Hematopoietic multipotent progenitor cell treated with erythropoietin and hydrocortisone succinate and interleukin-3 and kit ligand, for 6 days (in vitro differentiated cells): ENCODE measurements around the gene ADNP2.

Experiments used
- DNase-seq: peaks from one replicate; pipeline ENCODE4 v3.0.0-alpha.2; 2015

Gene ADNP2

DNA sequence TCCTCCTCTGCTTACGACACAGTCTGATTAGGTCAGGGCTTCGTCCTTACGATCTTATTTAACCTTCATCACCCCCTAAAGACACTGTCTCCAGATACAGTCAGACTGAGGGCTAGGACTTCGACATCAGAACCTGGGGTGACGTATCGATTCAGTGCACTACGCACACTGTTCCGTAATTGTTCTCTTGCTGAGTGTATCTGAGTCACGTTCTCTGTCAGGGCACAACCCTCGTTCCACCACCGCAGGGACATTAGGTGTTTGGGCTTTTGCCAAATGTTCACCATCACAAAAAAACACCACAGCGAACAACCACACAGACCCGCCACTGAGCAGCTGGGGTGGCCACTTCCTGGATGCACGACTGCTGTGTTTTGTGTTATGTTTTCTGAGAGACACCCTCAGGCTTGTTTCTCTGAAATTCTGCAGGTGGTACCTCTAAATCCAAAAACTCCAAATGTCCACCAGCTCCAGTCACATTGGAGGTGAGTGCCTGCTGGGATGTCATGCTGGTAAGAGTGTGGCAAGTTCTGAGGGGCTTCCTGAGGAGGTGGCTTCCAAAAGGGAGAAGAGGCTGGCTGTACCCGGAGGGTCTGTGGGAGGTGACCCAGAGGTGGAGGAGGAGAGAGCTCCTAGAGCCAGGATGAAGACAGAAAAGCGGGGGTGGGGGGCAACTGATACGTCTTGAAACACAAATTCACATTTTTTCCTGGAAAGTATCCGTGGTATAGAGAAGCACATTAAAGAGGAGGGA, 66.6 kb downstream of the ADNP2 start:
- DNase-seq, result no peak

DNA sequence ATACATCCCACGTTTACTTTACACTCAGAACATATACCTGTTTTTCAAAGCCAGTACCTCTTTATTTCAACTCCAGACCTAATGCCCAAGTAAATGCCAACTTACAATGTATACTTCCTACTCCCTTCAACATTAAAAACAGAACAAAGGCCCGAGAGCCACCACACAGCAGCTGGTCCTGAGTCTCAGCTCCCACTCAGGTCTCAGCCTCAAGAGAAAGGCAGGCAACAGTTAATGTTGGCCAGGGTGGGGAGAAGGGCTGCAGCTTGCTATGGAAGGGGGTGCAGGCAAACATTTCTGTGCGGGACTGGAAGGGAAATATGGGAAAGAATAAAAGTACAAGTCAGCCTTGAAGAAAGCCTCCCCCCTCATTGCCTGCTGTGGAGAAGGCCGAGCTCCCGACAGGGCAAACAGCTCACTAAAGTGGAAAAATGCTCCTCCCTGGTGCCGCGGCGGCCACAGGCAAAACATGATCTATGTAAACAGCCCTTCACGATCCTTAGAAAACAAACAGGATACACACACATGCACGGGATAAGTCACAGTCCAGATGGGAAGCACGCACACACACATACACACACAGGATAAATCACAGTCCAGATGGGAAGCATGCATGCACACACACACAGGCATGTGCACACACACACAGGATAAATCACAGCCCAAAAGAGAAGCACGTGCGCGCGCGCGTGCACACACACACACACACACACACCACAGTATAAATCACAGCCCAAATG, 67.4 kb downstream of the ADNP2 start:
- no peak for DNase-seq

DNA sequence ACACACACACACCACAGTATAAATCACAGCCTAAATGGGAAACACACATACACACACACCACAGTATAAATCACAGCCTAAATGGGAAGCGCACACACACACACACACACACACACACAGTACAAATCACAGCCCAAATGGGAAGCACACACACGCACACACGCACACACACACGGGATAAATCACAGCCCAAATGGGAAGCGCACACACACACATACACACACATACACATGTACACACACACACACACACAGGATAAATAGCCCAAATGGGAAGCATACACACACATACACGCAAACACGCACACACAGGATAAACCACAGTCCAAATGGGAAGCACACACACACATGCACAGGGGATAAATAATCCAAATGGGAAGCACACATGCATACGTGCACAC, 68.1 kb downstream of the ADNP2 start:
- no peak for DNase-seq

DNA sequence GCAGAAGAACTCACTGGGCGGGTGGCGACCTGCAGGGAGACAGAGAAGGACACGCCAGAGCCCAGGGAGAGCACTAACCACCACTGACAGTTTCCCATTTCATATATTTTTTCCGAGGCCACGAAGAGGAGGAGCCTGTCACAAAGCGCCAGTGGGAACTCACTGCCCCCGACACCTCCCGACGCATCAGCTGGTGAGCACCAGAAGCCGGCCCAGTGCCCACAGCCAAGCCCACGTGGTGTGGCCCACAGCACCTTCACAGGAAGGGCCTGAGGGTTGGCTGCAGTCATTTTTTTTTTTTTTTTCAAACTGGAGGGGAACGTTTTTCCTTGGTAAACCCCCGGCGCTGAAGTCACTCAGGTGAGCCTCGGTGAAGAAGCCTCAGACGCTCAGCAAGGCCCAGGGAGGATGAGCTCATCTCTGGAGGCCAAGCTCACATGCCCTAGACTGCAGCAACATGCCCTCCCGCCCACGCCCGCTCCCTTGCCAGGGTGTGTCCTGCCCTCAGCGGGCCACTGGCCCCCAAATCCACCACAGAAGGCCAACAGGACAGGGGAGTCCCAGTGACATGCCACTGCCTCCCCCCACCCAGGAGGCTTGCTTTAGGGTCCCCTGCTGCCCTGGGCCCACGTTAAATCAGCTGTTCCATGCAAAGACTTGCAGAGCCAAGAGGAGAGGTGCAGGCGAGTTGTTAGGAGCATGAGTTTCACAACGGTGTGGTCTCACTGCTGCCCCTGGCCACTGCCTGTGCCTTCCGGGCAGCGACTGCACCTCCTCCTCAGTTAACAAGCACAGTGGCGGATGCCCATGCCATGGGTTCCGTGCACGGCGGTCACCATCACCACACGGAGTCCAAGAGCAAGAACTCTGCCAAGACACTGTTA, 70.1 kb downstream of the ADNP2 start:
- no peak for DNase-seq

DNA sequence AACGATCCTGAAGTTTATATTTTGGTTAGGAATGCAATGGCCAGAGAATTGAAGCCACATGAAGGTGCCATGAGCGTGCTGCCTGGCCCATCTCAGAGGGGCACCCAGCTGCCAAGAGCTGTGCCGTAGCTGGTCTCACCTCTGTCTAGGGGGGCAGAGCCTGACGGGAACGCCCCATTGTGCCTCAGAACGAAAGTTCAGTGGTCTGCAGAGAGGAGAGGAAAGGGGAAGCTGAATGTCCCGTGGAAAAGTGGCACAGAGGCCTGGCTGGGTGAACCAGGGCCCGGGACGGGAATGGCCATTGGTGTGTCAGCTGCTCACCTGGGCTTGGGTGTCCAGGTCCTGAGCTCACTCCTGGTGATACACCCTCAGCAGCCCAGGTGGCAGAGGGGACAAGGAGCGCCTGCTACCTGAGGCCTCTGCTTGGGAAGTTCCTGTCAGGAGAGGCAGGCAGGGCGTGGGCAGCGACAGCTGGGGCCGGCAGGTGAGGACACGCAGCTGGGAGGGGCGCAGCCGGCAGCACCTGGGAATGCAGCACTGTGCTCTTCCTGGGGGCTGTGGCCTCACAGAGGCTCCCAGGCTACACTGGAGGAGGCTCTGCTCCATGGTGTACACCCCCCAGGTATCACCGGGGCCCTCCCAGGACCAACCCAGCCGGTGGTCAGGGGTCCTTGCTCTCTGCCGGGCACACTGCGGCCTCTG, 70.9 kb downstream of the ADNP2 start:
- no peak for DNase-seq

DNA sequence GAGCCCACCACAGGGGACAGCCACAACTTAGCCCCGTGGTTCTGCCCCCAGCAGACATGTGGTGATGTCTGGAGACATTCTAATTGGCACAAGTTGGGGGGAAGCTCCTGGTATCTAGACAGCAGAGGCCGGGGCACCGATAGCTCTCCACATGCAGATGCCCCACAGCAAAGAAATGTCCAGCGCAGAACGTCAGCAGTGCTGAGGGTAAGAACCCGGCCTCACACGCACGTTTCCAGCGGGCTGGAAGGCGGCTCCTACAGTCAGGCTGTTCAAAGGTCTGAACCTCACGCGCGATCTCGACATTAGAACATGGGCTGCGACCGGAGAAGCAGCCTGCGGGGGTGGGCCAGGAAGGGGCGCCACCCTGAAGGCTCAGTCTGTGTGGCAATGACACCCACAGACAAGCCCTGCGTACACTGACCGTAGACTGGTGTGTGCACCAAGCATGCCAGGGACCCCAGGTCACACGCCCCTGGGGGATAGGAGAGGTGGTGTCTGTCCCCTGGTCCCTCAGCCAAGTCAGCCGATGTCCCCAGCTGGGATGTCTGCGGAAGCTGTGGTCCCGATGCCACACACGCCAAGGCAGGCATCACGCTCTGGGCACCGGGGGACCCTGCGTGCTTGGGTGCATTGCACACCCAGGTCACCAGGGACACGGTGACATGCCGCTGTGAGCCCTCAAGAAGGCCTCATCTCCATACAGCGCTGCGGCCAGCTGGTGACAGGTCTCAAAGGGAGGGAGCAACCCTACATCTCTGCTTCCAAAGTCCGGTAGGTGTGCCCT, 71.9 kb downstream of the ADNP2 start:
- DNase-seq, result no peak

DNA sequence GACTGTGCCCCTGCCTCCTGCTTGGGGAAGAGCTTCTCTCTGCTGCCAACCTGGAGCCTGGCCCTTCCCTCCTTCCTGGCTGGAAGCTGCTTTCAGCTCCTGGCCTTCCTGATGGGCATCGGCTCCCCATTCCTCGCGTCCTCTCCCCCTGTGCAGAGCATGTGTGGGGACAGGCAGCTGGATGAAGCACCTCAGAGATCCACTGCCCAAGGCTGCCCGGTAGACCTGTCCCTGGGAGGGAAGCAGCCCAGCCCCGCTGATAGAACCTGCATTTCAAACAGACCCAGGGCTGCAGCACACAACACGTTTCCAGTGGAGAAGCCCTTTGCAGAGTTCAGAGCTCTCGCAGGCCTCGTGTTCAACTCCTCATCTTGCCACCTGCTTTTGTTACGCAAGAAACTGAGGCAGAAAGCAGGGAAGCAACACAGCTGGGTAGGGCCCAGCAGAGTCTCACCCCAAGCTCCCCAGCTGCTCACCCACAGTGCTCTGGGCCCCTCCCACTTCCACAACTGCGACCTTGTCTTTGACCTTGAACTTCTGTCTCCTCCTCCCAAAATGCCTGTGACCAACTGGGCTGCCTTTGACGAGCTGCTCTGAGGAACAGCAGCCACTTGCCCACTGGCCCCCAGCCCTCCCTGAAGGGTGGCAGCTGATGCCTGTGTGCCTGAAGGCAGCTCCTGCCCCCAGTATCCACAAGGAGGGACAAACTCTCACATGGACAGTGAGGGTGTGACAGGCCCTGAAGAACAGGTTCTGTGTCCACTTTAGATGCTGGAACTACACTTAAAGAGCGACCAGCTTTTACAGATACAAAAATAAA, 72.8 kb downstream of the ADNP2 start:
- DNase-seq, result no peak

DNA sequence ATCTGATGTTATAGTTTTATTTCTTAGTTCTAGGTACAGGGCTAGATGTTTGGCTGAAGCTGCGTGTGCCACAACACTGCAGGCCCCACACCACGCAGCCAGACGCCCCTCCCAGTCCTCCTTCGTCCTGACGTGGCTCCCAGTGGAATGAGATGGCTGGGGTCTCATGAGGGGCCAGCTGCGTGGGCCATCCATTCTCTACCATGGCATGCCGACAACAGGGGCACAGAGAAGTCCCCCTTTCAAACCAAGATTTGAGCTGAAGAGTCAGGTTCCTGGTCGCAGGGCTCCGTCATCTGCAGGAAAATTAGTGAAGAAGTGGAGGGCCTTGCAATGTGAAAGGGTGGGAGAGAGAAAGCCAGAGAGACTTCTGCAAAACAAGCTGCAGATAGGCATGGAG, 73.8 kb downstream of the ADNP2 start:
- no peak for DNase-seq

DNA sequence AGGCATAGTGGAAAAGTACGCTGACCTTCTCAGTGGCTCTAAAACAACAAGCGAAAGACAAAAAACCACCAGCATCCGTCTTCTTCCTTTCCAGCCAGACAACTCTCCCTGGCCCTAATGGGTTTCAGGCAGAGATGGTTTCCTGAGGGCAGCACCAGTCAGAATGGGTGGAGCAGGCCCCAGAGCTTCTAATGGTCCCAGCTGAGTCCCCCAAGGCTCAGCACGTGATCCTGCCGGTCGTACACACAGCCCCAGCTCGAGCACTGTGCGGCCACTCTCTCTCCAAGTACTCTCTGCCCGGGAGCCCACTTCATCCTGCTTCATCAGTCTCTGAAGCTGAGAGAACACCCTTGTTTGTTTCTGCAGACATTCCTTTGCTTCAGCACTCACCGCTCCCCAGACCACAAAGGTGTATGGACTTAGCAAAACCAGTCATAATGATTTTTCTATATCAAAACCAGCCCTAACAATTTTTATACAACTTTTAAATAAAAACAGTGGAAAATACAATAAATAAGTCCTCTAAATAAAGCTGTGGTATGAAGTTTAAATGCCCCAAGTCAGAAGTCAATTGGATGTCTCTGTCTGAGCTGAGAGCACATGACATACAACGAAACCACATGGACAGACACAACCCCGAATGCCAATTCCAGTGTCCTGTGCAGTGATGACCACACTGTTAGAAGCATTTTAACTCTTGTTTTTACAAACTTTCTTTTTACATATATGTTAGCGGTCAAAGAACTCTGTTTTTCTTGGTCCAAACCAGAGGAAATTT, 74.4 kb downstream of the ADNP2 start:
- no peak for DNase-seq

DNA sequence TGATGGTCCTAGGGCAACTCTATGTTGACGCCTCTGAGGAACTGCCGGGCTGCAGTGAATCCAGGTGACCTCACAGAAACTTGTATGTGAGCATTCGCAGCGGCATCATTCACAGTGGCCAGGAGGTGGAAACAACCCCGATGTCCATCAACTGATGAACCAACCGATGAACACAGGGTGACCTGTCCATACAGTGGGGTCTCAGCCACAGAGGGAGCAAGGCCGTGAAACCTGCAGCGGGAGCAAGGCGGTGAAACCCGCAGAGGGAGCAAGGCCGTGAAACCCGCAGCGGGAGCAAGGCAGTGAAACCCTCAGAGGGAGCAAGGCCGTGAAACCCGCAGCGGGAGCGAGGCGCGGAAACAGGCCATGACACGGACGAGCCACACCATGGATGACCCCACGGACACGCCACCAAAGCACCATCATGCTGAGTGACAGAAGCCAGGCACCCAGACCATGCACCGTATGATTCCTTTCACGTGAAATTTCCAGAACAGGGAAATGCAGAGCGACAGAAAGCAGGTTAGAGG, 75.2 kb downstream of the ADNP2 start:
- DNase-seq, result no peak

DNA sequence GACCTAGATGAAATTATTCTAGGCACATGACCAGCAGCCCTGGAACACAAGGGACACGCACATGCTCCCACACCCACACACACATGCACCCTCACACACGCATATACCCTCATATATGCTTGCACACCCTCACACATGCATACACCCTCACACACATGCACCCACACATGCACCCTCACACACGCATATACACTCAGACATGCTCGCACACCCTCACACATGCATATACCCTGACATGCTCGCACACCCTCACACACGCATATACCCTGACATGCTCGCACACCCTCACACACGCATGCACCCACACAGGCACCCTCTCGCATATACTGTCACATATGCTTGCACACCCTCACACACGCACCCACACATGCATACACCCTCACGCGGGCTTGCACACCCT, 76.5 kb downstream of the ADNP2 start:
- DNase-seq, result no peak

DNA sequence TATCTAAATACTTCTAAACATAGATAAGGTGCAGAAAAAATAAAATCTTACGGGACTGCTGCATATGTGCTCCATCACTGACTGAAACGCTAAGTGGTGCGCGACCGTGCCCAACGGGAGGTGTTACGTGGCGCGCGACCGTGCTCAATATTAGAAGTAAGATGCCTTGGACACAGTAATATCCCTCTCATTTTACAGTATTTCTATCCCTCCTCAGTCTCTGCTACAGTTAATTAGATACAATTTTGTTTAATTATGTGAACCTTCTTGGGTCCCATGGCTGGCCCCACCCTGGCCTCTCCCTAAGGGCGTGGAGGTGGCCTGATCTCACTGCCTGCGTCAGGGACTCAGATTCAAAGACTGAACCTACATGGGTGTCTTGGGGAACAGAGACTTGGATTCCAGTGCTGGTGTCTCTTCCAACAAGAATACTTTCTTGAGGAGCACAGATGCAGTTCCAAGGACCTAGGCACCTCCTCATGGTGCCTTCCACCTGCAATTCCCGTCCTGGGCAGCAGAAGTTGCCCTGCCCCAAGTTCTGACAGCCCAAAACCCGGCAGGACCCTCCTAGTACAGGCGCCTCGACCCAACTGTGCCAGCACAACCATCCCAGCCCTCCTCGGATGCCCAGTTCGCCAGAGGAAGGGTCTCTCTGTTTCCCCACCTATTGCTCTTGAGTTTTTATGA, 79.0 kb downstream of the ADNP2 start:
- no peak for DNase-seq

DNA sequence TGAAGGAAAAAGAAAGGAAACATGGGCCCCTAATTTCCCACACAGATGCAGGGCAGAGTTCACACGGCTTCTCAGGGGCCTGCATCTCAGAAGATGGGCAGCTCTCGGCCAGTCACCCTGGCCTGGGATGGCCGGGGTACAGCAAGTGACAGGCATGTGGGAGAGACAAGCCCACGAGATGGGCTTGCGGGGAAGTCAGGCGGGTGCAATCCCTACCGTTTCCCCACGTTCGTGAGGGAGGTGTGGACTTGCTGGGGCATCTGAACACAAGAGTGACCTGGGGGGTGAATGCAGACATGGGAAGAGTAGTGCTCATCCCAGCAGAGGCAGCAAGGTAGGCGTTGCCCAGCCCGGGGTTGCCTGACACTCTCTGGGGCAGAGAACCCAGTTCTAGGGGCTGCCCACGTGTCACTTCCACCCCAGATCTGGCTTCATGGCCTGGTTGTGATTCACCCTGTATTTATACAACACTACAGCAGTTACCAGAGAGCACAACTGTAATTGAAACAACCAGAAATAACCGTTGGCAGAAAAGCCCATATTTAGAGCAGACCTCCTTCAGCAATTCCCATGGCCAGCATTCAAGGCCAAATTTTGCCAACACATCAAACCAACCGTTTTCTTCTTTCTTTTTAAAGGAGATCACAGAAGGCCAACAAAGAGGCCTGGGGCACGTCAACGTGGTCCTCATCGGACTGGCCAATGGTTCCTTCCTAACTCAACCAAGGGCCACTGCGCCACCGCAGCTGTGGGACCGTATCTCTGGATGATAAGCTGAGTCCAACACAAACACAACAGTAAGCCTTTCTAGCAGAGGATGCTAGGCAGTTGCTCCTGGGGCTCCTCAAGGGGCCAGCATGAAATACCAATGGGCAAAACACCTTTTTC, 79.8 kb downstream of the ADNP2 start:
- DNase-seq, result no peak

DNA sequence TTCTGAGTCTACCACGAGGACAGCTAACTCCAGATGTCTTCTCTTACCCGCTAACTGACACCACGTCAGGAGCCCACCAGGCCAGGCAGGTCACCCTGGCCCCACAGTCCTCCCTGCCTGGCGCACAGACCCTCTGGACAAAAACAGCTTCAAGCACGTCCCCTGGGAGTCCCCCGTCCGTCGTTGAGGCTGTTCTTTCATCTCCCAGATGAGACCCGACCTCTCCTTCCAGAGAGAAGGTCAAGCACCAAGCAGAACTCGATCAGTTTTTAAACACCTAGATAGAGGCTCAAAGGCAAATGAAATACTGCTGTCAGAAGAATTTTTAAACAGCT, 80.4 kb downstream of the ADNP2 start:
- DNase-seq, result no peak
